ENCODE results near the gene WWOX. TPM values are rescaled to one million over a fixed set of nuclear protein-coding genes. Genes with fewer than 3 reads are reported as not detected.

Gene WWOX
- total and polyA plus RNA-seq, 2 of the 8 experiments (the other 6 are each of a cell fraction or from before 2014, with no cell fraction given) = 5.4 to 16.7 TPM

- Histone ChIP-seq H3K56ac (replicated peaks; ENCODE audit: insufficient read length, low read depth, low read length) (no peak overlapping the region), H3K79me2 (ENCODE audit: control insufficient read depth in 1 of 2, insufficient read depth in 2 of 2, low read length in 2 of 2) (no peaks in the 10 kb centered on the region), H2BK20ac (ENCODE audit: low read length) (no peak overlapping the region), H3K23ac (ENCODE audit: insufficient read length) (no peak overlapping the region), H2AK5ac (ENCODE audit: low read depth, low read length) (no peak overlapping the region), H4K20me1 (replicated peaks in 1 of 2; ENCODE audit: control insufficient read depth in 1 of 2, insufficient read depth in 2 of 2, low read length in 2 of 2) (no peaks in the 10 kb centered on the region), H3K4me1 (replicated peaks in 1 of 4; ENCODE audit: control insufficient read depth in 3 of 4, insufficient read depth in 4 of 4, low read length in 3 of 4) (peaks cover 0 to 2% (median 0%) of the 10 kb centered on the region in 4 experiments; a peak in 2 of 7 replicates), H3K9ac (replicated peaks in 1 of 4; ENCODE audit: extremely low read depth in 1 of 4, low read depth in 3 of 4, low read length in 3 of 4) (no peak overlapping the region), H2AFZ (ENCODE audit: low read length) (no peak overlapping the region), H3K36me3 (ENCODE audit: control insufficient read depth in 2 of 4, insufficient read depth in 4 of 4, low read length in 3 of 4) (no peaks in the 10 kb centered on the region), H3K23me2 (ENCODE audit: low read depth, low read length) (no peaks in the 10 kb centered on the region), H4K5ac (ENCODE audit: insufficient read length, low read depth, low read length) (no peak overlapping the region), H2BK12ac (ENCODE audit: low read depth, low read length) (0 out of 2 replicates have a peak overlapping the region, but pooled peaks have one; percentile 19), H3K14ac (ENCODE audit: insufficient read length) (no peak overlapping the region), H4K8ac (ENCODE audit: extremely low read depth, insufficient read depth, low read length) (no peak overlapping the region), H3K27me3 (replicated peaks in 1 of 4; ENCODE audit: control insufficient read depth in 3 of 4, extremely low read depth in 1 of 4, insufficient read depth in 3 of 4, low read length in 3 of 4) (no peaks in the 10 kb centered on the region), H3K4me2 (ENCODE audit: insufficient read depth in 1 of 2, low read depth in 2 of 2, low read length in 2 of 2) (no peak overlapping the region), H3K79me1 (ENCODE audit: low read depth, low read length) (no peaks in the 10 kb centered on the region), H3K9me3 (ENCODE audit: insufficient read depth in 2 of 2, low read depth in 1 of 2, low read length in 1 of 2) (peaks cover 0 to 2% of the 10 kb centered on the region in 2 experiments; a peak in 2 of 4 replicates), H2BK120ac (replicated peaks; ENCODE audit: low read depth, low read length) (no peak overlapping the region), H4K91ac (replicated peaks; ENCODE audit: insufficient read length, low read length) (no peak overlapping the region), H3K18ac (ENCODE audit: extremely low read depth, low read length) (no peak overlapping the region), H2BK15ac (ENCODE audit: low read length) (no peak overlapping the region), H3K4ac (replicated peaks; ENCODE audit: insufficient read length, low read depth, low read length) (no peak overlapping the region), H3K27ac (ENCODE audit: low read depth, low read length) (no peak overlapping the region), H2BK5ac (ENCODE audit: low read depth, low read length) (no peak overlapping the region), H3K4me3 (ENCODE audit: extremely low read depth in 1 of 4, insufficient read depth in 2 of 4, low read depth in 3 of 4, low read length in 4 of 4) (no peak overlapping the region)
- POLR2A ChIA-PET (ENCODE audit: partially characterized antibody) = interaction anchor here (0.6 kb wide), 1 partner anchor 24 kb away, joined by 4 read pairs; no protein-coding TSS in a partner anchor
- CTCF ChIA-PET (ENCODE audit: partially characterized antibody) = interaction anchor here (1.1 to 1.3 kb wide), 2 partner anchors 14 to 27 kb away, joined by 3 read pairs; no protein-coding TSS in a partner anchor
- WGBS, 2 experiments (ENCODE audit: extremely low coverage in 1 of 2, insufficient coverage in 1 of 2, insufficient read length in 1 of 2, insufficient replicate concordance in 2 of 2, low coverage in 1 of 2, low lambda C conversion rate in 2 of 2, missing lambda C conversion rate in 1 of 2) = 92% methylated on average over 12 of the region's 12 CpGs; no CpG with 5 or more reads in 1 of the 2 experiments
- no peak for FAIRE-seq
- DNase-seq (ENCODE audit: low read depth in 1 of 2, low spot score in 2 of 2) = no peak
- TF ChIP-seq SRF (IDR thresholded peaks at IDR 0.05; ENCODE audit: low read depth, low read length) (no peak), ZNF274 (IDR thresholded peaks at IDR 0.05; ENCODE audit: borderline replicate concordance, extremely low read depth, low read length) (no peak), NANOG (IDR thresholded peaks at IDR 0.05; ENCODE audit: insufficient read depth, low read depth, low read length, poor library complexity, severe bottlenecking) (no peak), ASH2L (IDR thresholded peaks at IDR 0.05; ENCODE audit: low read length) (no peak), GABPA (IDR thresholded peaks at IDR 0.05; ENCODE audit: borderline replicate concordance, insufficient read depth, low read length) (no peak), SIRT6 (IDR thresholded peaks at IDR 0.05; ENCODE audit: low read length) (no peak), FOSL1 (IDR thresholded peaks at IDR 0.05; ENCODE audit: insufficient read depth, low read depth, low read length) (no peak), SP4 (IDR thresholded peaks at IDR 0.05; ENCODE audit: low read length) (no peak), MAX (IDR thresholded peaks at IDR 0.05) (no peak), CBX5 (IDR thresholded peaks at IDR 0.05; ENCODE audit: low read depth, low read length) (no peak), NRF1 (IDR thresholded peaks at IDR 0.05; ENCODE audit: low read depth, low read length) (no peak), RNF2 (IDR thresholded peaks at IDR 0.05; ENCODE audit: borderline replicate concordance, low read depth, low read length, missing control alignments, poor library complexity, severe bottlenecking) (no peak), TAF1 (IDR thresholded peaks at IDR 0.05; ENCODE audit: low read depth, low read length) (no peak), PHF8 (conservative IDR thresholded peaks at IDR 0.05; ENCODE audit: low read depth, low read length) (no peak), CREB1 (IDR thresholded peaks at IDR 0.05) (no peak)
These were observed 1013.0 kb downstream of the WWOX start for GRCh38 chr16:79112462-79112861.

Measured in H1 (cell line).